M059J (cell line): Measurements from ENCODE around the gene RRAGB. TPM values are rescaled to one million over a fixed set of nuclear protein-coding genes. Genes with fewer than 3 reads are reported as not detected.
"Not testable (repeated sequence)": the region's sequence is repeated elsewhere in the genome, so short reads cannot be mapped to it uniquely, and the experiment has no call there.

ENCODE experiments used
- DNase-seq: peaks from one replicate; pipeline ENCODE4 v3.0.0-alpha.2; 2012; ENCODE audit warnings: low read depth
- total RNA-seq: library from RNA; depleted of rRNA; stranded (reverse); fragments of >200 nt; shearing (Covaris generic); gene quantifications from 2 replicates; pipeline ENCODE4 v1.2.3, GENCODE V29; 2014; rRNA removed

RRAGB gene
- total RNA-seq, 1 experiment from 2014 or later: 23.4 TPM

DNA sequence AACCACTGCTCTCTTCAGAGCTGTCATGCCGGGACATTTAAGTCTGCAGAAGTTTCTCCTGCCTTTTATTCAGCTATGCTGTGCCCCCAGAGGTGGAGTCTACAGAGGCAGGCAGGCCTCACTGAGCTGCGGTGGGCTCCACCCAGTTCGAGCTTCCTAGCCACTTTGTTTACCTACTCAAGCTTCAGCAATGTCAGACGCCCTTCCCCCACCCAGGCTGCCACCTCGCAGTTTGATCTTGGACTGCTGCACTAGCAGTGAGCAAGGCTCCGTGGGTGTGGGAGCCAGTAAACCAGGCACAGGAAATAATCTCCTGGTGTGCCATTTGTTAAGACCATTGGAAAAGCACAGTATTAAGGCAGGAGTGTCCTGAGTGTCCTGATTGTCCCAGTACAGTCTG, 56.9 kb downstream of the RRAGB start:
- DNase-seq: not testable (repeated sequence)

DNA sequence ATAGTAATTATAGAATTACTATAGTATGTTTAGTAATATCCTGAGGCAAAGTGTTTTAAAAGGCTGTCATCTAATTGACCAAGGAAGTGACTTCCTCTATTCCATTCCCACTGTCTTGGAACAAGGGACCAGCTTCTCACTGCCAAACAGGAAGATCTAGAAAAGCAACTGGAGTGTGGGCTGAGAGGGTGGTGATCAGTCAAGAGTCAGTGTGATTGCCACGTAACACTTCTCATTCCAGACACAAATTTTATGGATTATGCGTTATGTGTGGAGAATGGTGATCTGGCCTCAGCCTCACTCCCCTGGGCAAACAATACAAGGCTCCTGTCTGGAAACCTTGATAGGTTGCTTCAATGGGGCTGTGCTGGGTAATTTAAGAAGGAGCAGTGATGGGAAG, 60.0 kb downstream of the RRAGB start:
- no peak for DNase-seq

DNA sequence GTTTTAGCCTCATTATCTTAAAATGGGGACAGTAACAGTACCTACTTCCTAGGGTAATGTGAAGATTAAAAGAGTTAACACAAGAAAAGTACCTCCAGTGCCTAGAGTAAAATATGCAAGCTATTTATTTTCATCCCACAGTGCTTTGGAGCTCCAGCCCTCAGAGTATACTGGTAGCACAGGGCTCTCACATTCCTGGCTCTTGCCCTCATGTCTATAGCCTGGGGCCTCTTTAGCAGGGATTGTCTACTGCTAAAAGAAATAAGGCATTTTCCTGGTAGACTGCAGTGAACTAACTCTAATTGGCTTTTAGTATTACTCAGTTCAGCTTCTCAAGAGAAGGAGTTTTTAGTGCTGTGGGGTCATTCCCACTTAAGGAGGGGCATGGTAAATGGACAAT, 60.8 kb downstream of the RRAGB start:
- DNase-seq: peak; percentile 76

DNA sequence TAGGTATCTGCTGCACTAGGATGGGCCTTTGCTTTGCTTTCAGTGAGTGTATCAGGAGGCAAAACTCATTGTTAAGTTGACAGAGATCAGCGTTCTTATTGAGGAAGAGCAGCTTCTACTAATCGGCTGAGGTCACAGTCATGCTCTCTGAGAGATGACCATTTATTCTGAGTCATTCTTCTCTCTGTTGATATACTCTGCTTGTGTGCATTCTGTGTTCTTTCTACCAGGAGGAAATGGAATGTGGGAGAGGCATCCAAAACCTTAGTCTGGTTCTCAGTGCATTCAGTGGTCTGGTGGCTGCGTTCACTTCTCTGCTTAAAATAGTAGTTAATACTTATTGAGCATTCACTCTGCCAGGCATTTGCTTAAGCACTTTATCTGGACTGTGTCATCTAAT, 66.2 kb downstream of the RRAGB start:
- peak; percentile 60 for DNase-seq

DNA sequence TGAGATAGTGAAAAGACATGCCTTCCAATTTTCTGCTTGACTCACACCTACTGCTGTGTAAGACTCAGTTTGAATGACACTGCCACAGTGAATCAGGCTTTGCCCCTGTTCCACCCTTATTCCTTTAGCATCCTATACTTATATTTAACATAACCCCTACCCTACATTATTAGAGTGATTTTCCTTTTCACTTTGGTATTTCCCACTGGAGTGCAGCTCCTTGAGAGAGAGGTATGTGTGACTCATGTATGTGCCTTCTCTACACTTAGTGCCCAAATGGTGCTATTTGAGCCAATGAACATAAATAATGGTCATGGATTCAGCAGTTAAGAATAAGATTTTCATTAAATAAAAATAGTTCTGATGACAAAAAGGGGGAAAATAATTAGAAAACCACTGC, 69.5 kb downstream of the RRAGB start:
- peak; percentile 7 for DNase-seq

DNA sequence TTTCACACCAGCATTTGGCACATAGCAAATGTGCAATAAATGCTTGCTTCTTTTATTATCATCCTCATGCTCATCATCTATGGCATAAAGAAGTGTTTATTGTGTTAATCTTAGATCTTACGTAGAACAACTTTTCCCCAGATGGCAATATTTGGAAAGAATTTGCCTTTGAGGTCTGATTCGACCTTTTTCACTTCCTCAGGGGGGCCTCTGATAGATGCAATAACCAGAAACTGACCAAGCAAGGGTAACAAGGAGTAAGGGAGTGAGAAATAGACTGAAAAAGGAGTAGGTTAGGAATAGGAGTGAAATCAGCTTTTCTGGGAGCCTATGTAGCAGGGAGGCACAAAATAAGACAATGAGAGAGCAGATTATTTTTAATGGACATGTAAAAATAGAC, 70.2 kb downstream of the RRAGB start:
- no peak for DNase-seq

DNA sequence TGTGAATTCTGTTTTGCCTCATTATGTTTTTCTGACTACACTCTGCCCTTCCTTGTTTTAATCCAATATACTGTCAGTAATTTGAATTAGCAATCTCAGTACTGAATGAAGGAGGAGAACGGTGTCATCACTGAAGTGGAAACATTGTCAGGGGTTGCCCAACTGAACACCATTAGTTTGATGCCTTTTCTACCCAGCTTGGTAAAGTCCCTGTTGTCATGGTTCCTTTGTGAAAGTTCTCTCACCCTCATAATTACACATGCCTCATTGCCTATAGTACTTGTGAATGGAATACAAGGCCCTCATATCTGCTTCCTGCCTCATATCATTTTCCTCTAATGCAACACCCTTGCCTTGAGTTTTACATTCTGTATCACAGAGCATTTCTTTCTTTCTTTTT, 76.9 kb downstream of the RRAGB start:
- no peak for DNase-seq

DNA sequence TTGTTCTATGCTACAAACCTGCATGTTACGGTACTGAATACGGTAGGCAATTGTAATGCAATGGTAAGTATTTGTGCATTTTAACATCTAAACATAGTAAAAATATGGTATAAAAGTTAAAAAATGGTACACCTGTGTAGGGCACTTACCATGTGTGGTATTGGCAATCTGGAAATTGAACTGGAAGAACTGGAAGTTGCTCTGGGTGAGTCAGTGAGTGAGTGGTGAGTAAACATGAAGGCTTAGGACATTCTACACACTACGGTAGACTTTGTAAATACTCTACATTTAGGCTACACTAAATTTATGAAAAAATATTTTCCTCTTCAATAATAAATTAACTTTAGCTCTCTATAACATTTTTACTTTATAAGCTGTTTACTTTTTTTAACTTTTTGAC, 78.9 kb downstream of the RRAGB start:
- DNase-seq: no peak

DNA sequence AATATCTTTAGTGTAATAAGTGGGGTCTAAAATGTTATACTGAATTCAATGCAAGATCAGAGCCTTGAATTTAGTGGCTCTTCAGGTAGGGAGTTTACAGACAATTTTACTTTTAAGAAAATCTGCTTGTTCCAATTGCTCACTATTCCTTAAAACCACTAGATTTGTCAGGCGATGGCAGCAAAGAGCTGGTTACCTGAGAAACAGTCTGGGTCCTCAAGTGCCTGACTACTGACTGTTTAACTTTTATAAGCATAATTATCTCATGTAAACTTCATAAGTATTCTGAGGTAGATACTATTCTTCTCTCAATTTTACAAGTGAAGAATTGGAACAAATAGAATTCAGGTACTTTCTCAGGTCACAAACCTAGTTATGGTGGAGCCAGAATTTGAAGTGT, 84.3 kb downstream of the RRAGB start:
- no peak for DNase-seq

Other genes with a start within 250 kb of the RRAGB start
- 1.1 and 1.7 TPM in 2 replicates for gene USP51, start 227.9 kb upstream of the RRAGB start, total RNA-seq
- gene FOXR2, start 94.3 kb upstream of the RRAGB start, total RNA-seq: not detected in 2 replicates